GM15510 (cell line): ENCODE measurements around the gene PPP3R1.

Experiments used
- POLR2A ChIP-seq: IDR thresholded peaks from 3 replicates; pipeline ENCODE4 v1.6.1; 2011; ENCODE audit warnings: borderline replicate concordance; ENCODE audit not compliant: insufficient read length; ENCODE audit errors: extremely low read depth

PPP3R1 gene

GRCh38 chr2:68157402-68158133 lies 94.8 kb downstream of the PPP3R1 start, which contains the start of gene PNO1:
Gene PNO1, plus strand, starts transcription at chr2:68157888. Its CDS starts 47 bp downstream, at chr2:68157935.
- peak; percentile 50 for TF ChIP-seq POLR2A

- TF ChIP-seq POLR2A = no peak
Observed at GRCh38 chr2:68157002-68157401, 95.3 kb downstream of the PPP3R1 start.

DNA sequence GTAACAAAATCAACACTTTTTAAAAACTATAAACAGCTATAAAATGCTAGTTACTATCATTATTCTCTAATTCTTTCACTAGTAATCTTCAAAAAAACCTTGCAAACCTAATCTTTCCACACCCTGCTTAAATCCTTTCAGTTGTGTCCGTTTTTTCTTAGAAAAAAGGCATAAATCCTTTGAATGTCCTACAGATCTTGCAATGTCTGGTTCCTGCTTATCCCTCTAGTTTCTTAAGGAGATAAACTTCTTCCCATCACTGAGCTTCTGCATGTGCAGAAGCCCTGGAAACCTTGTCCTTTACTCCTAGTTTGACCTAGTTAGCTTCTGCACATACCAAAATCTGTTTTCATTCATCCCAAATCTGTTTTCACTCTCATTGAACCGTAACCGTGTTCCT lies 95.9 kb downstream of the PPP3R1 start:
- TF ChIP-seq POLR2A = no peak

DNA sequence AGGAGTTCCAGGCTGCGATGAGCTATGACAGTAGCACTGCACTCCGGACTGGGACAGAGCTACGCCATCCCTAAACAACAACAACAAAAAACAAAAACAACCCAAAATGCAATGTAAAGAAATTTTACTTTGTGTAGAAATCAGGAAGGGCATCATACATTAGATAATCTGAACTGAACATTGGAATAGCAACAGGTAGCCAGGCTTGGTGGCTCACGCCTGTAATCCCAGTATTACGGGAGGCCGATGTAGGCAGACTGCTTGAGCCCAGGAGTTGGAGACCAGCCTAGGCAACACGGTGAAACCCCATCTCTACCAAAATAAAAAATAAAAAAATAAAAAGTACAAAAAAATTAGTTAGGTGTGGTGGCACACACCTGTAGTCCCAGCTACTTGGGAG lies 96.7 kb downstream of the PPP3R1 start:
- no peak for TF ChIP-seq POLR2A

DNA sequence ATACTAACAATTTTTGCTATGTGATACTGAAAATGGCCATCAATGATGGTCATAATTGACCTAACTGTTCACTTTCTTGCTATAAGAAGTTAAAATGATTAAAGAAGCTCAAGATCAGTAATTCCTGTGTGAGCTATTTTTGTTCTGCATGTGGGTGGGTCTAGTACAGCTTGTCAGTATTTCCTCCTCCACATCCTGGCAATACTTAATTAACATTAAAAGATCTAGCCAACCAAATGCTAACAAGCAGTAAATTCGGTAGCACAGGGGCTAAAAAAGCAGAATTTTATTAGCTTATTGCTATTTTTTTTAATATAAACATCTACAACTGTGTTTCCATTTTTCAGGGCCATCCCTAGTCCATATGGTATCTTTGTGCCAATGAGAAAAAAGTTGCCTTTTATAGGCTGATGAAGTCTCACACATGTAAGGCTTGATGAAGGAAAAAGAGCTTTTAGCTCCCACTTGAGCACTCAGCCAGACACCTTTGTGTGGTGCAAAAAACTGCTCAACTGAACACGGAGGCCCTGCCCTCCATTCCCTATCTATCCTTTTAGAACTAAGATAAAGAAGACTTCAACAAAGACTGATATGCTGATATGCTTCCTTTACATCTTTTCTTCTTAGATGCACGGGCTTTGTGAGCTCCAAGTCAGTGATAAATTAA lies 99.5 kb downstream of the PPP3R1 start:
- TF ChIP-seq POLR2A = no peak

- no peak for TF ChIP-seq POLR2A
Observed at GRCh38 chr2:68151037-68151436, 101.3 kb downstream of the PPP3R1 start.

- TF ChIP-seq POLR2A = no peak
Observed at GRCh38 chr2:68141875-68142274, 110.5 kb downstream of the PPP3R1 start.

- no peak for TF ChIP-seq POLR2A
Observed at GRCh38 chr2:68135448-68136320, 116.6 kb downstream of the PPP3R1 start.

DNA sequence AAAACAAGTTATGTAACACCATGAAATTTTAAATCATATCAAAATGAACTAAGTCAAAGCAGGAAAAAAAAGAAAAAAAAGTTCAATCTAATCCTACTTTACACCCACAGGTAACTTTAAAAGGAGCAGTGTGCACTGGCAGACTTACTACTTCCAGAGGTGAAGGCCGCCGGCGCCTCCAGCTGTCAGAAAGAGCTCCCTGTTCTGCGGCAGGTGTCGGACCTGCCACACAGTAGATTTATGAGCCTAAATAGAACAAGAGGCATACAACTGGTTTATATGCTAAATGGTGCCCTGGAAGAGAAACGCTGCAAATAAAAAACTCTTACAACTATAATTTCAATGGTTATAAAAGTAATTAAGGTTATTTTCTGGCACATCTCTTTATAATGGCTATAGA lies 117.8 kb downstream of the PPP3R1 start:
- no peak for TF ChIP-seq POLR2A

DNA sequence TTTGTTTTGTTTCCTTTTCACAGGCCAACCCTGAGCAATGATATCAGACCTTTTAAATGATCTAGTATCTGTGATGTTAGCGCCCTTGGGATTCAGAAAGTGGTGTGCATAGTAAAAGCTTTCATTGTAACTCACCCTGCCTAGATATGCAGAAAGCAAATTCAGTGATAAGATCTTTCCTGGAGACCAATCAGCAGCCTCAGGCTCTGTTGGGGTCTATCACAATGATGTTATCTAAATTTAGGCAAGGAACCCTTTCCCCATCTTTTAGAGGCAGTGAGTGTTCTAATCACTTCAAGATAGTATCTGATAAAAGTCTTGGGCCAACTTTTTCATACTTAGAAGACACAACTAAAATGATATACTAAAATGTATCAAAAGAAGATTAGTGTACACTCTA lies 118.2 kb downstream of the PPP3R1 start:
- no peak for TF ChIP-seq POLR2A
